Hepatocyte (in vitro differentiated cells): ENCODE data around the gene SRR. TPM values are rescaled to one million over a fixed set of nuclear protein-coding genes. Genes with fewer than 3 reads are reported as not detected.
"Not testable (repeated sequence)": the region's sequence is repeated elsewhere in the genome, so short reads cannot be mapped to it uniquely, and the experiment has no call there.

Experiments
- DNase-seq: peaks from one replicate; pipeline ENCODE4 v3.0.0-alpha.2; 2016; ENCODE audit warnings: low spot score
- H2AFZ ChIP-seq: fragments of 200-600 bp; sonication (generic); 2 replicates; pipeline ENCODE4 v1.6.0; 2016; ENCODE audit warnings: antibody characterized with exemption, mild to moderate bottlenecking
- H3K27ac ChIP-seq: fragments of 200-600 bp; sonication (generic); 2 replicates; pipeline ENCODE4 v1.5.1; 2016; ENCODE audit warnings: mild to moderate bottlenecking
- H3K27me3 ChIP-seq: fragments of 200-600 bp; sonication (generic); 2 replicates; pipeline ENCODE4 v1.6.1; 2016
- H3K36me3 ChIP-seq: fragments of 200-600 bp; sonication (generic); replicated peaks from 2 replicates; pipeline ENCODE4 v1.5.1; 2016; ENCODE audit warnings: low read depth; ENCODE audit not compliant: insufficient read depth
- H3K4me1 ChIP-seq: fragments of 200-600 bp; sonication (generic); 2 replicates; pipeline ENCODE4 v1.5.1; 2016; ENCODE audit warnings: mild to moderate bottlenecking, moderate library complexity; ENCODE audit not compliant: insufficient read depth
- H3K4me2 ChIP-seq: fragments of 200-600 bp; sonication (generic); 2 replicates; pipeline ENCODE4 v1.6.0; 2016
- H3K4me3 ChIP-seq: fragments of 200-600 bp; sonication (generic); 2 replicates; pipeline ENCODE4 v1.5.1; 2016; ENCODE audit warnings: mild to moderate bottlenecking
- H3K79me2 ChIP-seq: fragments of 200-600 bp; sonication (generic); 2 replicates; pipeline ENCODE4 v1.6.0; 2017; ENCODE audit warnings: mild to moderate bottlenecking
- H3K9me2 ChIP-seq: fragments of 200-600 bp; sonication (generic); replicated peaks from 2 replicates; pipeline ENCODE4 v1.6.0; 2017; ENCODE audit warnings: mild to moderate bottlenecking; ENCODE audit not compliant: insufficient read depth
- H3K9me3 ChIP-seq: fragments of 200-600 bp; sonication (generic); 2 replicates; pipeline ENCODE4 v1.5.1; 2016; ENCODE audit warnings: low read depth, mild to moderate bottlenecking
- H4K20me1 ChIP-seq: fragments of 200-600 bp; sonication (generic); 2 replicates; pipeline ENCODE4 v1.6.0; 2016; ENCODE audit warnings: mild to moderate bottlenecking; ENCODE audit not compliant: insufficient read depth, poor library complexity, severe bottlenecking
- CTCF ChIP-seq: fragments of 200-600 bp; sonication (generic); IDR thresholded peaks from 2 replicates; pipeline ENCODE4 v1.5.1; 2016; ENCODE audit warnings: antibody characterized with exemption, mild to moderate bottlenecking; ENCODE audit not compliant: poor library complexity
- EZH2 ChIP-seq: fragments of 200-600 bp; sonication (generic); IDR thresholded peaks from 2 replicates; pipeline ENCODE4 v1.6.1; 2016; ENCODE audit warnings: antibody characterized with exemption, mild to moderate bottlenecking, borderline replicate concordance
- EZH2phosphoT487 ChIP-seq: fragments of 200-600 bp; sonication (generic); IDR thresholded peaks from one replicate; pipeline ENCODE4 v1.6.1; 2018; ENCODE audit warnings: antibody characterized with exemption, mild to moderate bottlenecking, low read depth, moderate library complexity; ENCODE audit not compliant: unreplicated experiment, severe bottlenecking
- WGBS: methylation state at CpG from one replicate; pipeline ENCODE4 v1.1.6; 2016; ENCODE audit warnings: low lambda C conversion rate; ENCODE audit errors: missing lambda C conversion rate; 5-methylcytosine and 5-hydroxymethylcytosine counted together
- polyA plus RNA-seq: library from polyadenylated mRNA; unstranded; fragments of >200 nt; fragmentation: Nextera tagmentation; extraction: Ambion mirVana; gene quantifications from 2 replicates; pipeline ENCODE4 v1.2.1, GENCODE V29; 2016
- total RNA-seq: library from RNA; depleted of rRNA; stranded (reverse); fragments of >200 nt; gene quantifications from 2 replicates; pipeline ENCODE4 v1.2.3, GENCODE V29; 2014

SRR gene
- total and polyA plus RNA-seq, 2 experiments from 2014 or later = 7.8 to 16.0 TPM

GRCh38 chr17:2304931-2305330 is 1.2 kb downstream of the SRR start:
- no peaks in the 10 kb centered on the region for H3K27me3 ChIP-seq
- H3K4me2 ChIP-seq = no peak overlapping the region
- peaks cover 37% of the 10 kb centered on the region for H3K79me2 ChIP-seq
- no peaks in the 10 kb centered on the region for H3K9me3 ChIP-seq
- no peak overlapping the region for H3K4me3 ChIP-seq
- no peaks in the 10 kb centered on the region for H3K36me3 ChIP-seq
- H4K20me1 ChIP-seq = peaks cover 3% of the 10 kb centered on the region
- no peaks in the 10 kb centered on the region for H3K9me2 ChIP-seq
- no peaks in the 10 kb centered on the region for H3K4me1 ChIP-seq
- no peak overlapping the region for H3K27ac ChIP-seq
- TF ChIP-seq EZH2phosphoT487 (no peak), CTCF (no peak)
- 94% methylated on average over 4 of the region's 4 CpGs for WGBS
- H2AFZ ChIP-seq = no peak overlapping the region
- no peak for DNase-seq

GRCh38 chr17:2309338-2310154 is 5.8 kb downstream of the SRR start:
- H3K79me2 ChIP-seq = peaks cover 4% of the 10 kb centered on the region
- H3K4me3 ChIP-seq = no peak overlapping the region
- 63% methylated on average over 6 of the region's 6 CpGs for WGBS
- H2AFZ ChIP-seq = no peak overlapping the region
- no peaks in the 10 kb centered on the region for H3K36me3 ChIP-seq
- H3K9me3 ChIP-seq = no peaks in the 10 kb centered on the region
- no peaks in the 10 kb centered on the region for H3K4me1 ChIP-seq
- H3K27me3 ChIP-seq = no peaks in the 10 kb centered on the region
- H3K27ac ChIP-seq = peak overlapping the region; percentile 15
- no peak for TF ChIP-seq EZH2
- TF ChIP-seq CTCF = no peak
- no peak for TF ChIP-seq EZH2phosphoT487
- H3K4me2 ChIP-seq = no peak overlapping the region
- H4K20me1 ChIP-seq = no peaks in the 10 kb centered on the region
- H3K9me2 ChIP-seq = no peaks in the 10 kb centered on the region
- peak; percentile 18 for DNase-seq

GRCh38 chr17:2312736-2313135 is 9.0 kb downstream of the SRR start:
- Histone ChIP-seq H2AFZ (no peak overlapping the region), H3K4me1 (no peaks in the 10 kb centered on the region), H3K36me3 (no peaks in the 10 kb centered on the region), H3K27me3 (no peaks in the 10 kb centered on the region), H3K9me2 (no peaks in the 10 kb centered on the region), H3K79me2 (no peaks in the 10 kb centered on the region), H3K9me3 (no peaks in the 10 kb centered on the region), H3K4me2 (no peak overlapping the region), H3K4me3 (no peak overlapping the region), H3K27ac (no peak overlapping the region), H4K20me1 (no peaks in the 10 kb centered on the region)
- TF ChIP-seq CTCF (no peak), EZH2 (no peak), EZH2phosphoT487 (no peak)
- DNase-seq = no peak
- 96% methylated on average over 5 of the region's 5 CpGs for WGBS

GRCh38 chr17:2316916-2317205 is 13.1 kb downstream of the SRR start:
- not testable (repeated sequence) for H3K4me2 ChIP-seq, DNase-seq, H3K27me3 ChIP-seq, H3K9me3 ChIP-seq, H3K9me2 ChIP-seq, H2AFZ ChIP-seq, H4K20me1 ChIP-seq, H3K27ac ChIP-seq, H3K79me2 ChIP-seq, H3K4me1 ChIP-seq, H3K4me3 ChIP-seq, H3K36me3 ChIP-seq
- WGBS = 97% methylated on average over 5 of the region's 7 CpGs
